Naive B cell (primary cell): ENCODE results near the gene OCEL1. TPM values are rescaled to one million over a fixed set of nuclear protein-coding genes. Genes with fewer than 3 reads are reported as not detected.
"Not testable (repeated sequence)": the region's sequence is repeated elsewhere in the genome, so short reads cannot be mapped to it uniquely, and the experiment has no call there.

Experiments used
- ATAC-seq, 2 donors: fragments of 150-1000 bp; cut with Tn5 transposase; 2 replicates each; pipeline ENCODE4 v1.10.0; 2021; ENCODE audit warnings: low read depth in 2 of 2, mild to moderate bottlenecking in 2 of 2, moderate library complexity in 2 of 2
- DNase-seq: peaks from one replicate; pipeline ENCODE4 v3.0.0; 2022
- H3K27ac Mint-ChIP-seq, 6 donors: one replicate each; pipeline ENCODE4 v1.8.0; 2020 to 2022; ENCODE audit warnings: mild to moderate bottlenecking in 6 of 6, mixed read lengths in 6 of 6, moderate library complexity in 5 of 6, inconsistent platforms in 2 of 6
- H3K27me3 Mint-ChIP-seq, 3 donors: one replicate each; pipeline ENCODE4 v1.8.0; 2021 to 2022; ENCODE audit warnings: mixed read lengths in 3 of 3, mild to moderate bottlenecking in 1 of 3
- H3K36me3 Mint-ChIP-seq, 2 donors: one replicate each; pipeline ENCODE4 v1.8.0; 2020 to 2022; ENCODE audit warnings: mixed read lengths in 2 of 2, inconsistent platforms in 1 of 2, mild to moderate bottlenecking in 1 of 2
- H3K4me1 Mint-ChIP-seq, 3 donors: one replicate each; pipeline ENCODE4 v1.8.0; 2020 to 2022; ENCODE audit warnings: mixed read lengths in 3 of 3, inconsistent platforms in 1 of 3, mild to moderate bottlenecking in 1 of 3, moderate library complexity in 1 of 3
- H3K4me3 Mint-ChIP-seq, 8 donors: one replicate each; pipeline ENCODE4 v1.8.0; 2020 to 2022; ENCODE audit warnings: mild to moderate bottlenecking in 8 of 8, mixed read lengths in 8 of 8, moderate library complexity in 8 of 8, inconsistent platforms in 2 of 8
- H3K9me3 Mint-ChIP-seq, 7 donors: one replicate each; pipeline ENCODE4 v1.8.0; 2020 to 2022; ENCODE audit warnings: mixed read lengths in 7 of 7, mild to moderate bottlenecking in 5 of 7, inconsistent platforms in 2 of 7, moderate library complexity in 1 of 7
- polyA plus RNA-seq, 6 donors: library from polyadenylated mRNA; unstranded; fragments of 300-500 nt; fragmentation: Illumina TruSeq; gene quantifications; one replicate each; pipeline ENCODE4 v1.2.3, GENCODE V29; 2021; ENCODE audit warnings: low read depth in 6 of 6

OCEL1 gene
- polyA plus RNA-seq, 6 donors from 2014 or later = 32.8 to 82.8 (median 39.3) TPM

DNA sequence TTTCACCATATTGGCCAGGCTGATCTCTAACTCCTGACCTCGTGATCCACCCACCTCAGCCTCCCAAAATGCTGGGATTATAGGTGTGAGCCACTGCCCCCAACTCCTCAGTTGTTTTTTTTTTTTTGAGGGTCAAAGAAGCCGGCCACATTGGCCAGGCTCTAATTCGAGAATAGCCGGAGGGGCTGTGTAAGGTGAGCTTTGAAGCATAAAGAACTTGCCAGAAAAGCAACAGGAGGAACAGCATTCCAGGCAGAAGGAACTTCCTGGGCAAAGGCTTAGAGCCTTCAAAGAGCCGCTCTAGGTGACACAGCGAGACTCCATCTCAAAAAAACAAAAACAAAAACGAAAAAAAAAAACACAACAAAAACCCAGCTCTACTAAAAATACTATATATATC lies 40.0 kb downstream of the OCEL1 start:
- H3K27me3 Mint-ChIP-seq = peaks cover 0 to under 1% (median 0%) of the 10 kb centered on the region in 3 donors
- H3K4me1 Mint-ChIP-seq = peaks cover 15 to 32% (median 17%) of the 10 kb centered on the region in 3 donors
- peaks cover 0 to under 1% (median 0%) of the 10 kb centered on the region in 7 donors for H3K9me3 Mint-ChIP-seq
- ATAC-seq (no peak), DNase-seq (no peak)
- no peaks in the 10 kb centered on the region for H3K36me3 Mint-ChIP-seq
- peak overlapping the region in 4 of 6 donors; percentile 64 to 97 (median 89) for H3K27ac Mint-ChIP-seq
- H3K4me3 Mint-ChIP-seq = peak overlapping the region in 3 of 8 donors; percentile 8 to 93 (median 88)

GRCh38 chr19:17266589-17266974 lies 40.6 kb downstream of the OCEL1 start:
- DNase-seq (no peak), ATAC-seq (peak; percentile 45 to 46)
- Mint-ChIP-seq H3K4me1 (peaks cover 15 to 29% (median 21%) of the 10 kb centered on the region in 3 donors), H3K36me3 (no peaks in the 10 kb centered on the region), H3K4me3 (peak overlapping the region; percentile 68 to 94 (median 85)), H3K27ac (peak overlapping the region; percentile 53 to 98 (median 91)), H3K27me3 (no peaks in the 10 kb centered on the region), H3K9me3 (no peaks in the 10 kb centered on the region)

DNA sequence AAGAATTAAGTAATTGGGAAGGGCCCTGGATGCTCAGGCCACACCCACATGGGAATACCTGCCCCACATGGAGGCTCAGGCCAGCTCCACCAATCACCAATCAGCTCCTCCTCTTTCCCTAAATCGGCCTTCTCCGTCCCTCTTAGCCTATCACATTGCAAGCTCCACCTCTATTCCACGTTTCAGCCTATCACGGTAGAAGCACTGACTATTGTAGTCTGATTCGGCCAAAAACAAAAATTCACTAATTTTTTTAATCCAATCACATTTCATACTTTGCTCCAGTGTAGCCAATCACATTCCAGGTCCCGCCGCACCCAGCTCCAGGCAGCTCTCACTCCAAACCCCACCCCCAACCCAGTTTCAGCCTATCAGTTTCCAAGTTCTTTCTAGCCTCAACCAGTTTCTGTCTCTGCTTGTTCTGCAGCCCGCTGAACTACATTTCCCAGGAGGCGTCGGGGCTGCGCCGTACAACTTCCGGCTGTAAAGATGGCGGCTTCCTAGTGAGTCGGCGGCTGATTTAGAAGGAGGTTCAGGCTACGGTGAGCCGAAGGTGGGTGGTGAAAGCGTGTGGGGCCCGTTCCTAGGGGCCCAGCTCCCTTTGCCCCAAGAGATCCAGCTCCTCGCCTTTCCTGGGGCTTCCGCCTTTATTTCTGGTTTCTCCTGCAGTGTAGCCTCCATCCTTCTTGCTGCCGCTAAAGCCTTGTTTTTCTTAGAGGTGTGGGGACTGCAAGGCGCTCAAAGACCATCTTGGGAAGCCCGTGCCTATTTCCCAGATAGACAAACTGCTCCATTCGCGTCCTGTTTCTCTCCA lies 41.2 kb downstream of the OCEL1 start, which contains the start of gene BABAM1:
Gene BABAM1 (plus strand): TSS at position 469 of the 814 bp plus-strand sequence. CDS start 1,364 bp downstream, outside the sequence.
- Mint-ChIP-seq H3K27ac (peak within 1 kb of the TSS; percentile 53 to 98 (median 91)), H3K4me3 (peak within 1 kb of the TSS; percentile 68 to 94 (median 85)), H3K36me3 (no peaks in the 10 kb centered on the region), H3K27me3 (no peaks in the 10 kb centered on the region), H3K9me3 (no peaks in the 10 kb centered on the region), H3K4me1 (peaks cover 15 to 29% (median 22%) of the 10 kb centered on the region in 3 donors)
- ATAC-seq (peak; percentile 82), DNase-seq (peak; percentile 98)

DNA sequence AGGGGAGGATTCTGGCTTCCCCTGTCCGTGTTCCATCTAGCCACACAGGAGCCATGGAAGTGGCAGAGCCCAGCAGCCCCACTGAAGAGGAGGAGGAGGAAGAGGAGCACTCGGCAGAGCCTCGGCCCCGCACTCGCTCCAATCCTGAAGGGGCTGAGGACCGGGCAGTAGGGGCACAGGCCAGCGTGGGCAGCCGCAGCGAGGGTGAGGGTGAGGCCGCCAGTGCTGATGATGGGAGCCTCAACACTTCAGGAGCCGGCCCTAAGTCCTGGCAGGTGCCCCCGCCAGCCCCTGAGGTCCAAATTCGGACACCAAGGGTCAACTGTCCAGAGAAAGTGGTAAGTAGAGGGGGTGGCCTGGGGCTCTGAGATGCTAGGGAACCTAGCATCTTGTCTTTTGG lies 42.7 kb downstream of the OCEL1 start:
- Mint-ChIP-seq H3K36me3 (no peaks in the 10 kb centered on the region), H3K9me3 (no peaks in the 10 kb centered on the region), H3K27ac (peak overlapping the region in 1 of 6 donors; percentile 28), H3K27me3 (no peaks in the 10 kb centered on the region), H3K4me3 (peak overlapping the region; percentile 36 to 93 (median 70)), H3K4me1 (peaks cover 15 to 29% (median 22%) of the 10 kb centered on the region in 3 donors)
- ATAC-seq = no peak
- DNase-seq = no peak

DNA sequence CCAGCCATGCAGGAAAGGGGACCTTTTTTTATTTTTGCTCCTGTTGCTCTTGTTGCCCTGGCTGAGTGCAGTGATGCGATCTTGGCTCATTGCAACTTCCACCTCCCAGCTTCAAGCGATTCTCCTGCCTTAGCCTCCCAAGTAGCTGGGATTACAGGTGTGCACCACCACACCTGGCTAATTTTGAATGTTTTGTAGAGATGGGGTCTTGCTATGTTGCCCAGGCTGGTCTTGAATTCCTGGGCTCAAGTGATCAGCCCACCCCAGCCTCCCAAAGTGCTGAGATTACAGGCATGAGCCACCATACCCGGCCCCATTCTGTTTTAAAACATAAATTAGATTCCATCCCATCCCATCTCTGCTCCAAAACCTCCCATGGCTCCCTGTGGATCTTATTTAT lies 48.9 kb downstream of the OCEL1 start:
- DNase-seq, H3K27me3 Mint-ChIP-seq, H3K4me1 Mint-ChIP-seq, H3K27ac Mint-ChIP-seq, H3K4me3 Mint-ChIP-seq, ATAC-seq, H3K9me3 Mint-ChIP-seq: not testable (repeated sequence)
- H3K36me3 Mint-ChIP-seq = peaks cover 0 to 12% of the 10 kb centered on the region in 2 donors

GRCh38 chr19:17275441-17276175 lies 49.6 kb downstream of the OCEL1 start:
- peaks cover 0 to 5% (median 0%) of the 10 kb centered on the region in 3 donors for H3K4me1 Mint-ChIP-seq
- H3K4me3 Mint-ChIP-seq = peak overlapping the region in 1 of 8 donors; percentile 38
- ATAC-seq = no peak
- H3K36me3 Mint-ChIP-seq = peaks cover 0 to 12% of the 10 kb centered on the region in 2 donors
- no peaks in the 10 kb centered on the region for H3K27me3 Mint-ChIP-seq
- DNase-seq = no peak
- peak overlapping the region in 1 of 6 donors; percentile 42 for H3K27ac Mint-ChIP-seq
- no peaks in the 10 kb centered on the region for H3K9me3 Mint-ChIP-seq

Other genes starting within 250 kb of the OCEL1 start
- gene CPAMD8, start 199.4 kb upstream of the OCEL1 start, polyA plus RNA-seq = under 1 TPM in 4 of 6 donors, not detected in 2; 0.12 to 0.65 (median 0.35) TPM
- gene HAUS8, start 150.8 kb upstream of the OCEL1 start, polyA plus RNA-seq = 10 to 100 TPM in 2 of 6 donors, 1 to 10 TPM in 4; 3.9 to 11.4 (median 7.2) TPM
- 10 to 100 TPM in 2 of 6 donors, 1 to 10 TPM in 4; 3.1 to 34.9 (median 6.9) TPM for gene MYO9B, start 150.4 kb upstream of the OCEL1 start, polyA plus RNA-seq
- 10 to 100 TPM; 46.2 to 70.0 (median 58.7) TPM for gene USE1, start 10.9 kb upstream of the OCEL1 start, polyA plus RNA-seq
- gene NR2F6, start 19.7 kb downstream of the OCEL1 start, polyA plus RNA-seq = 1 to 10 TPM in 3 of 6 donors, under 1 TPM in 2, not detected in 1; 0.33 to 1.6 (median 1.0) TPM
- not detected for gene USHBP1, start 38.5 kb downstream of the OCEL1 start, polyA plus RNA-seq
- gene BABAM1, start 41.2 kb downstream of the OCEL1 start, polyA plus RNA-seq = 100 to 1,000 TPM; 102 to 183 (median 108) TPM
- 1 to 10 TPM in 5 of 6 donors, not detected in 1; 1.6 to 3.1 (median 1.9) TPM for gene ANKLE1, start 55.7 kb downstream of the OCEL1 start, polyA plus RNA-seq
- 1 to 10 TPM; 6.4 to 8.6 (median 7.4) TPM for gene ABHD8, start 77.2 kb downstream of the OCEL1 start, polyA plus RNA-seq
- gene MRPL34, start 79.6 kb downstream of the OCEL1 start, polyA plus RNA-seq = 100 to 1,000 TPM; 121 to 189 (median 160) TPM
- 10 to 100 TPM; 16.2 to 25.0 (median 22.6) TPM for gene DDA1, start 83.3 kb downstream of the OCEL1 start, polyA plus RNA-seq
- gene ANO8, start 108.6 kb downstream of the OCEL1 start, polyA plus RNA-seq = not detected
- gene GTPBP3, start 111.3 kb downstream of the OCEL1 start, polyA plus RNA-seq = 1 to 10 TPM; 5.6 to 9.7 (median 6.8) TPM
- gene PLVAP, start 151.1 kb downstream of the OCEL1 start, polyA plus RNA-seq = not detected
- not detected for gene CCDC194, start 168.0 kb downstream of the OCEL1 start, polyA plus RNA-seq
- gene BST2, start 179.4 kb downstream of the OCEL1 start, polyA plus RNA-seq = 100 to 1,000 TPM; 131 to 189 (median 163) TPM
- gene MVB12A, start 193.8 kb downstream of the OCEL1 start, polyA plus RNA-seq = 10 to 100 TPM; 14.3 to 44.0 (median 25.0) TPM
- gene TMEM221, start 222.4 kb downstream of the OCEL1 start, polyA plus RNA-seq = under 1 TPM in 1 of 6 donors, not detected in 5; 0.52 TPM
- not detected for gene NXNL1, start 234.7 kb downstream of the OCEL1 start, polyA plus RNA-seq
- gene SLC27A1, start 244.3 kb downstream of the OCEL1 start, polyA plus RNA-seq = 1 to 10 TPM in 5 of 6 donors, not detected in 1; 1.3 to 3.1 (median 2.3) TPM